ENCODE results near the gene CRIP3. TPM values are rescaled to one million over a fixed set of nuclear protein-coding genes. Genes with fewer than 3 reads are reported as not detected.

CRIP3 gene
- total and polyA plus RNA-seq, 2 of the 8 experiments (the other 6 are each of a cell fraction or from before 2014, with no cell fraction given): 34.0 to 46.3 TPM

DNA sequence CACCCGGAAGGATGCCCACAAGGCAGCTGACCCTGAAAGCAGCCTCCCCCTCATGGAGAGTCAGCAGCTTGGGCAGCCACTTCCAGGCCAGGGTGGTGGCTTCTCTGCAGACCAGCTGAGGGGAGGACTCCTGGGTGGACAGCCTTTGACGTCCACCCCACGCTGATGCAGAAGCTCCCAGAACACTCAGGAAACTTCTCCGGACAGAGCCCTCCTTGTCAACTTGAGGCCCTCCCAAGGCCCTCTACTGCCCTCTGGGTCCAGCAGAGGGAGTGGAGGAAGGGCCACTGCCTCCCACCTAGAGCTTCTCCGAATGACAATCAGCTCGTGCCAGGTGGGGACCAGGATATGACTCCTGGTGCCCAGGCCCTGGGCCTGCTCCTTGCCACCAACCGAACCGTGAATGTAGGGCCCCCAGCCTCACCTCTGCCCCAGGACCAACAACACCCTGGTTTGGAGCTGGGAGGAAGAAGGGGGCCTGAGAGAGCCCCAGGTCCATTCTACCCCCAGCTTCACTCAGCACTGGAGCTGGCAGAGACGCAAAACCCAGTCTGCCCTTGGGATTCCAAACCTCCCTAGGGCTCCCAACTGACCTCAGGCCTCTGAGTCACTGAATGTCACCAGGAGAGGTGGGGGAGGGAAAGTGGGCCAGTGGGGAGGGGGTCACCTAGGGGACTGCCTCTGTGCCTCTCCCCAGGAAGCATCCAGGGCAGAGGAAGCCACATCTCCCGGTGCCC lies 21.5 kb downstream of the CRIP3 start:
- Histone ChIP-seq H2BK5ac (ENCODE audit: low read depth, low read length) (no peak overlapping the region), H3K23me2 (ENCODE audit: low read depth, low read length) (no peaks in the 10 kb centered on the region; the same call in 1 of the 2 replicates), H4K91ac (replicated peaks; ENCODE audit: insufficient read length, low read length) (no peak overlapping the region), H2AFZ (ENCODE audit: low read length) (no peak overlapping the region), H3K9ac (replicated peaks in 1 of 4; ENCODE audit: extremely low read depth in 1 of 4, low read depth in 3 of 4, low read length in 3 of 4) (no peak overlapping the region), H3K36me3 (ENCODE audit: control insufficient read depth in 2 of 4, insufficient read depth in 4 of 4, low read length in 3 of 4) (no peaks in the 10 kb centered on the region), H3K79me1 (ENCODE audit: low read depth, low read length) (no peaks in the 10 kb centered on the region), H3K79me2 (ENCODE audit: control insufficient read depth in 1 of 2, insufficient read depth in 2 of 2, low read length in 2 of 2) (no peaks in the 10 kb centered on the region), H3K56ac (replicated peaks; ENCODE audit: insufficient read length, low read depth, low read length) (no peak overlapping the region), H4K5ac (ENCODE audit: insufficient read length, low read depth, low read length) (no peak overlapping the region), H3K27me3 (replicated peaks in 1 of 4; ENCODE audit: control insufficient read depth in 3 of 4, extremely low read depth in 1 of 4, insufficient read depth in 3 of 4, low read length in 3 of 4) (peaks cover 0 to 28% (median 19%) of the 10 kb centered on the region in 4 experiments; a peak in 5 of 7 replicates), H2BK15ac (ENCODE audit: low read length) (no peak overlapping the region), H4K20me1 (replicated peaks in 1 of 2; ENCODE audit: control insufficient read depth in 1 of 2, insufficient read depth in 2 of 2, low read length in 2 of 2) (no peaks in the 10 kb centered on the region), H4K8ac (ENCODE audit: extremely low read depth, insufficient read depth, low read length) (no peak overlapping the region), H2AK5ac (ENCODE audit: low read depth, low read length) (no peak overlapping the region), H3K4me3 (ENCODE audit: extremely low read depth in 1 of 4, insufficient read depth in 2 of 4, low read depth in 3 of 4, low read length in 4 of 4) (no peak overlapping the region), H3K4me2 (ENCODE audit: insufficient read depth in 1 of 2, low read depth in 2 of 2, low read length in 2 of 2) (no peak overlapping the region), H3K4me1 (replicated peaks in 1 of 4; ENCODE audit: control insufficient read depth in 3 of 4, insufficient read depth in 4 of 4, low read length in 3 of 4) (peaks cover 0 to 14% (median 9%) of the 10 kb centered on the region in 4 experiments; a peak in 5 of 7 replicates), H3K4ac (replicated peaks; ENCODE audit: insufficient read length, low read depth, low read length) (no peak overlapping the region), H2BK20ac (ENCODE audit: low read length) (no peak overlapping the region), H3K23ac (ENCODE audit: insufficient read length) (no peak overlapping the region), H3K14ac (ENCODE audit: insufficient read length) (no peak overlapping the region), H3K9me3 (ENCODE audit: insufficient read depth in 2 of 2, low read depth in 1 of 2, low read length in 1 of 2) (no peaks in the 10 kb centered on the region), H2BK120ac (replicated peaks; ENCODE audit: low read depth, low read length) (no peak overlapping the region), H3K18ac (ENCODE audit: extremely low read depth, low read length) (no peak overlapping the region), H2BK12ac (ENCODE audit: low read depth, low read length) (peak overlapping the region; percentile 35; the same call in 1 of the 2 replicates), H3K27ac (ENCODE audit: low read depth, low read length) (no peak overlapping the region)
- FAIRE-seq (no peak), DNase-seq (ENCODE audit: low read depth in 1 of 2, low spot score in 2 of 2) (no peak)
- ChIA-PET POLR2A (ENCODE audit: partially characterized antibody) (interaction anchor here (1.0 to 3.5 kb wide), 8 partner anchors 9 to 58 kb away, joined by 3 to 16 read pairs (median 4); partner anchors contain the start of genes CRIP3, DNPH1 and SLC22A7), CTCF (ENCODE audit: partially characterized antibody) (interaction anchor here (0.6 to 3.9 kb wide), 28 partner anchors 9 to 149 kb away, joined by 3 to 50 read pairs (median 4); partner anchors contain the start of genes CRIP3, DNPH1 and SLC22A7)
- 77% methylated on average over 9 of the region's 10 CpGs; no CpG with 5 or more reads in 1 of the 2 experiments for WGBS, 2 experiments (ENCODE audit: extremely low coverage in 1 of 2, insufficient coverage in 1 of 2, insufficient read length in 1 of 2, insufficient replicate concordance in 2 of 2, low coverage in 1 of 2, low lambda C conversion rate in 2 of 2, missing lambda C conversion rate in 1 of 2)
- TF ChIP-seq NRF1 (IDR thresholded peaks at IDR 0.05; ENCODE audit: low read depth, low read length): no peak
- TF ChIP-seq EZH2 (IDR thresholded peaks at IDR 0.05; ENCODE audit: low read depth, low read length, severe bottlenecking): no peak
- TF ChIP-seq GTF2F1 (IDR thresholded peaks at IDR 0.05; ENCODE audit: borderline replicate concordance, low read depth, low read length): no peak
- no peak for TF ChIP-seq KDM4A (IDR thresholded peaks at IDR 0.05; ENCODE audit: low read depth, low read length, severe bottlenecking)
- peak; percentile 57 to 68 for TF ChIP-seq RAD21 (IDR thresholded peaks at IDR 0.05 in 1 of 2, conservative IDR thresholded peaks at IDR 0.05 in 1 of 2; ENCODE audit: low read depth in 2 of 2, low read length in 2 of 2)
- no peak for TF ChIP-seq POLR2A (IDR thresholded peaks at IDR 0.05; ENCODE audit: control extremely low read depth in 1 of 2, low read depth in 2 of 2, low read length in 2 of 2)
- TF ChIP-seq SP4 (IDR thresholded peaks at IDR 0.05; ENCODE audit: low read length): no peak
- no peak for TF ChIP-seq HDAC2 (IDR thresholded peaks at IDR 0.05; ENCODE audit: borderline replicate concordance in 1 of 2, low read depth in 2 of 2, low read length in 2 of 2)
- TF ChIP-seq CBX8 (IDR thresholded peaks at IDR 0.05; ENCODE audit: borderline replicate concordance, low read depth, low read length): no peak
- TF ChIP-seq, protein P1, sequence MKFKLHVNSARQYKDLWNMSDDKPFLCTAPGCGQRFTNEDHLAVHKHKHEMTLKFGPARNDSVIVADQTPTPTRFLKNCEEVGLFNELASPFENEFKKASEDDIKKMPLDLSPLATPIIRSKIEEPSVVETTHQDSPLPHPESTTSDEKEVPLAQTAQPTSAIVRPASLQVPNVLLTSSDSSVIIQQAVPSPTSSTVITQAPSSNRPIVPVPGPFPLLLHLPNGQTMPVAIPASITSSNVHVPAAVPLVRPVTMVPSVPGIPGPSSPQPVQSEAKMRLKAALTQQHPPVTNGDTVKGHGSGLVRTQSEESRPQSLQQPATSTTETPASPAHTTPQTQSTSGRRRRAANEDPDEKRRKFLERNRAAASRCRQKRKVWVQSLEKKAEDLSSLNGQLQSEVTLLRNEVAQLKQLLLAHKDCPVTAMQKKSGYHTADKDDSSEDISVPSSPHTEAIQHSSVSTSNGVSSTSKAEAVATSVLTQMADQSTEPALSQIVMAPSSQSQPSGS (IDR thresholded peaks at IDR 0.05; ENCODE audit: low read length): no peak
